Upper lobe of left lung (tissue), 6 donors: ENCODE results near the gene RERE. TPM values are rescaled to one million over a fixed set of nuclear protein-coding genes. Genes with fewer than 3 reads are reported as not detected.
A peak's percentile ranks its signal among the peaks of the same experiment; 100 is the strongest.

Source experiments
- ATAC-seq, 2 donors: fragments of 200-7000 bp; cut with Tn5 transposase; one replicate each; pipeline ENCODE4 v1.9.1; 2022; ENCODE audit warnings: mild to moderate bottlenecking in 2 of 2, moderate library complexity in 2 of 2; ENCODE audit not compliant: low FRiP score in 2 of 2
- DNase-seq, 2 donors: peaks; one replicate each; pipeline ENCODE4 v3.0.0-alpha.2; 2019 to 2020
- H3K27ac ChIP-seq, 4 donors: fragments of 200-600 bp; sonication (generic); one replicate each; pipeline ENCODE4 v1.5.1; 2016 to 2019
- H3K27me3 ChIP-seq, 4 donors: fragments of 200-600 bp; sonication (generic); one replicate each; pipeline ENCODE4 v1.5.1; 2017 to 2019
- H3K36me3 ChIP-seq, 4 donors: fragments of 200-600 bp; sonication (generic); one replicate each; pipeline ENCODE4 v1.5.1; 2016 to 2019
- H3K4me1 ChIP-seq, 4 donors: fragments of 200-600 bp; sonication (generic); one replicate each; pipeline ENCODE4 v1.5.1; 2018 to 2019
- H3K4me3 ChIP-seq, 4 donors: fragments of 200-600 bp; sonication (generic); one replicate each; pipeline ENCODE4 v1.5.1; 2017 to 2019; ENCODE audit warnings: mild to moderate bottlenecking in 2 of 4, moderate library complexity in 1 of 4
- H3K9me3 ChIP-seq, 4 donors: fragments of 200-600 bp; sonication (generic); one replicate each; pipeline ENCODE4 v1.5.1; 2018 to 2019
- CTCF ChIP-seq, 6 experiments: fragments of 450-650 bp in 4 of 6; fragments of 200-600 bp in 2 of 6; sonication (generic) in 2 of 6; IDR thresholded peaks; one replicate each; pipeline ENCODE4 v1.5.1; 2016 to 2019; ENCODE audit warnings: antibody characterized with exemption in 6 of 6
- EP300 ChIP-seq, 4 donors: sonication (generic); formaldehyde crosslinking; IDR thresholded peaks; one replicate each; pipeline ENCODE4 v1.5.1; 2017; ENCODE audit warnings: antibody characterized with exemption in 4 of 4, control low read depth in 2 of 4
- POLR2A ChIP-seq, 4 donors: fragments of 450-650 bp; IDR thresholded peaks; one replicate each; pipeline ENCODE4 v1.5.1; 2016 to 2017; ENCODE audit warnings: antibody characterized with exemption in 4 of 4, mild to moderate bottlenecking in 2 of 4
- POLR2AphosphoS5 ChIP-seq, 2 donors: sonication (generic); formaldehyde crosslinking; IDR thresholded peaks; one replicate each; pipeline ENCODE4 v1.5.1; 2017; ENCODE audit warnings: antibody characterized with exemption in 2 of 2
- whole genome bisulfite sequencing, 2 donors: methylation state at CpG; one replicate each; pipeline ENCODE4 v1.1.5; 2017 to 2018; 5-methylcytosine and 5-hydroxymethylcytosine counted together
- total RNA-seq, 6 donors: library from RNA; depleted of rRNA in 4 of 6; stranded (reverse); fragments of >200 nt in 4 of 6; gene quantifications; one replicate each; pipeline versions ENCODE4 v1.1.0 to v1.2.1, GENCODE V29; 2016 to 2021
- donor health status: DM: no; HTN: no; CAD: no; lungs with moderate emphysema.
- donor health status: DM: no; HTN: yes; CAD: no; lungs with severe emphysema.

The RERE gene
- total RNA-seq, 6 donors from 2014 or later, result 75.5 to 222 (median 104) TPM

DNA sequence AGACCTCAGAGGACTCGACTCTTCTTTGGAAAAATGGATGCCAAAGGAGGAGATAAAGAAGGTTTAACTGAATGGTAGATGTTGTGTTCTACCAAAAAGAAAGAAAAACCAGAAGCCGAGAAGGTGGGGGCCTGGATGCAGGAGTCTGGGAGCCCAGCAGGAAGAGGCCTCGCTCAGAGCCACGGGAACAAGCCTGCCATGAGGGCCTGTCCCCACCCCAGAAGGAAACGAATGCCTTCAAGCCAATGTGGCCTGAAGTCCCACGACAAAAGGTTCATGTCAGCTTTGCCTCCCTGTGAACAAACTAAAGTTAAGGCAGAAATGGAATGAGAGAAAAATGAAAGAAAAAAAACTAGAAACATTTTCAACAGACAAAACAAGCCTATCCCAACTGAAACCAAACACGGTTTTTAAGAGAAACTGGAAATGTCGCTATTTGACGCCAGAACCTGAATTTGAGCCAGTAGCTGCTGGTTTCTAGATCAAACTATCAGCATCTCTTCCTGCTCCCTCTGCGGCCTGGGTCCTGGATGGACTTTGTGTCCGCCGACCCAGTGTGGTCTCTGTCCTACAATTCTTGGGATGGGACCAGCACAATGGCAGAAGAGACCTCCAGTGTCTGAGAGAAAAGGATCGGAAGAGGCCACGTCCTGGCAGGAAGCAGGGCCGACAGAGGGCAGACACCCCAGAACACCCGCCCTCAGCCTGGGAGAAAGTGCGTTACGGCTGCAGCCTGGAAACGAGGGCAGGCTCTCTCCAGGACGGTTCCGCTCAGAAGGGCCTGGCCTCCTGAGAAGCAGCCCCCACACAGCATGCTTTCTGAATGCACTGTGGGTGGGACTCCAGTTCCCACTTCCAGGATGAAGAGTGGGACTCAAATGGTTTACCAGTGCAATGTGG is 464.3 kb downstream of the RERE start:
- ATAC-seq, result no peak
- TF ChIP-seq POLR2AphosphoS5 (IDR thresholded peaks at IDR 0.05) (peak in 1 of 2 donors; percentile 6), CTCF (IDR thresholded peaks at IDR 0.05) (no peak)
- WGBS, 2 donors, result 63 to 69% methylated on average over 14 to 21 of the region's 21 CpGs
- DNase-seq, result no peak
- no peaks in the 10 kb centered on the region for H3K9me3 ChIP-seq
- H3K4me1 ChIP-seq, result peaks cover 17 to 28% (median 20%) of the 10 kb centered on the region in 4 donors
- H3K27me3 ChIP-seq, result no peaks in the 10 kb centered on the region
- peaks cover 26 to 52% (median 49%) of the 10 kb centered on the region in 4 donors for H3K36me3 ChIP-seq
- H3K4me3 ChIP-seq, result no peak overlapping the region
- H3K27ac ChIP-seq, result peak overlapping the region; percentile 6 to 88 (median 62)

DNA sequence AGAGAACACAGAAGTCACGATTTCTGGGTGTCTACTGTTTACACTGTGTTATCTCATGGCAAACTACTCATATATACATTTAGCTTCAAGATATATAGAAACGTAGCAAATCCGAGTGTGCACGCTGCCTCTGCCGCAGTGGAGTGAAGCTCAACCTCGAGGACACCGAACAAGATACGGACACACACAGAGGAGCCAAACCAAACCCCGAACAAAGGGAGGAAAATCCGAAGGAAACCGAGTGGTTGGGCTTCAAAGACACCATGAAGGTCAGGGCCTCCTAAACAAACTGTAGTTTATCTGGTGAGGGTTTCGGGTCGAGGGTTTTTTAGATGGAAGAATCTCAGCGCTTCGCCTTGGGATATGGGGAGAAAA is 465.0 kb downstream of the RERE start:
- Histone ChIP-seq H3K27me3 (no peaks in the 10 kb centered on the region), H3K36me3 (peaks cover 20 to 45% (median 42%) of the 10 kb centered on the region in 4 donors), H3K9me3 (no peaks in the 10 kb centered on the region), H3K4me3 (no peak overlapping the region), H3K27ac (peak overlapping the region; percentile 6 to 88 (median 62)), H3K4me1 (peaks cover 17 to 28% (median 20%) of the 10 kb centered on the region in 4 donors)
- no peak for ATAC-seq
- TF ChIP-seq POLR2A (IDR thresholded peaks at IDR 0.05), result no peak
- TF ChIP-seq POLR2AphosphoS5 (IDR thresholded peaks at IDR 0.05), result no peak
- TF ChIP-seq CTCF (IDR thresholded peaks at IDR 0.05), result no peak
- no peak for TF ChIP-seq EP300 (IDR thresholded peaks at IDR 0.05)
- no peak for DNase-seq
- WGBS, 2 donors, result 63 to 67% methylated on average over 15 of the region's 15 CpGs

DNA sequence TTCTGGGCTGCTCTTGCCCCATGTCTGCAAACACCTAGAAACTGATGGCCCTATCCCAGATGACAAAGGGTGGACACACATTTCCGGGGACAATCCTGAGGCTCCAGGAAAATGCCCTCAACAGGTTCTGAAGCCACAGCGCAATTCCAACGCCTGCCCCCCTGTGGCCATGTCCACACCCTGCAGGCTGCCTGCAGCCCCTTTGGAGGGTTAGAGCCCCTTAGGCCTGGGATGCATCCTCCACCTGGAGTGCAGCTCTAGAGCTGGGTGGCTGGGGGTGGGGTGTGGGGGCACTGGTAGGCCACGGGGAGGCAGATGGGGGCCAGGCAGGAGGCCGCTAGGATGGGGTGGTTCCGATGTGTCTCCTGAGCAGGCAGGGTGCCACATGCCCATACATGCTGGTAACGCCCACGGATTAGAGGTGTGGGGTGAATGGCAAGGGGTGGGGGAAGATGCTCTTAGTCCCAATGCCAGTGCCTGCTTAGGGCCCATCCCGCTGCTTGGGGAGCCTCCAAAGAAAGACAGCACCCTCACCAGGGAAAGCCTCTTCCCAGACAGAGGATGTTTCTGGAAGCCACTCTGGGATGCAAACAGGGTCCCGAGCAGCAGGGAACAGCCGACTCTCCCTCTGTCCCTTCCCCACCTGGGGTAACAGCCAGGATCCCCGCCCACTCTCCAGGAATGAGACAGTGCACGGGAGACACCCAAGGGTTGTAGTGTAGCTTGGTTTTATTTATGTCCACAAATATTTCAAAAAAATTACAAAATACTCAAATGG is 465.6 kb downstream of the RERE start:
- ATAC-seq, result no peak
- DNase-seq, result peak in 1 of 2 donors; percentile 54

More for the DNA sequence above, 465.6 kb downstream of the RERE start:
- H3K27ac ChIP-seq, result peak overlapping the region; percentile 23 to 88 (median 62)
- H3K27me3 ChIP-seq, result no peaks in the 10 kb centered on the region
- TF ChIP-seq CTCF (IDR thresholded peaks at IDR 0.05) (peak; percentile 43 to 65 (median 57)), EP300 (IDR thresholded peaks at IDR 0.05) (no peak), POLR2AphosphoS5 (IDR thresholded peaks at IDR 0.05) (no peak)
- H3K9me3 ChIP-seq, result no peaks in the 10 kb centered on the region
- no peak overlapping the region for H3K4me3 ChIP-seq
- peaks cover 17 to 28% (median 20%) of the 10 kb centered on the region in 4 donors for H3K4me1 ChIP-seq
- peaks cover 17 to 39% (median 36%) of the 10 kb centered on the region in 4 donors for H3K36me3 ChIP-seq
- WGBS, 2 donors, result 67 to 74% methylated on average over 8 to 13 of the region's 13 CpGs
